ENCODE measurements around the gene RTN4IP1.
"Not testable (repeated sequence)": the region's sequence is repeated elsewhere in the genome, so short reads cannot be mapped to it uniquely, and the experiment has no call there.

RTN4IP1 gene

DNA sequence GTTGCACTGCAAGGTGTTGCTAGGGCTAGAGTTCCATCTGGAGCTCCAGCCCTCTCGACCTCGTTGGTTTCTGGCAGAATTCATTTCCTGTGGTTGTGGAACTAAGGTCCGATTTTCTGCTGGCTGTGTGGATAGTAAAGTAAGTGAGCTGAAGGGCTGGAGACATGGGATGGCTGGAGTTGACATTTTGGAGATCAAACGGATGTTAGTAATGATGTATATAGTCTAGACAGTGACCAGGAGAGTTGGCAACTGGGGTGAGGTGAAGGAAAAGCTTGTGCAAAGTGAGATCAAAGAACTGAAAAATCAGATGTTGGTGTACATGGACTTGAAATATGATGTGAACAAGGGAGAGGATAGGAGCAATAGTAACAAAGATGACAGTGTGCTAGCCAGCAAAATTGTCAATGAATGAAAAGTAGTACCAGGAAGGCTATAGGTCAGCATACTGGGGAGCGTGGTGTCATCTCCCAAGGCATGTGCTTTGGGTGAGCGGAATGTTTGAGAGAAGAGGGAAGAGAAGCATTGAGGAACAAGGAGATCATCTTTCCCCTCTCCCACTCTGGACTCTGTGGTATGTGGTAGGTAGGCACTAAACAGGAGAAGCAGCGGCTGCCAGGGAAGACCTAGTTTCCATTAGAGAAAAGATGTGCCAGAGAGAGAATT lies 7.9 kb upstream of the RTN4IP1 start:
- Histone ChIP-seq H3K4me2 (peak overlapping the region; percentile 60 to 98 (median 78)), H4K20me1 (peaks cover 0 to 51% (median 14%) of the 10 kb centered on the region in 11 experiments; a peak in 15 of 22 replicates), H3K36me3 (peaks cover 13 to 75% (median 44%) of the 10 kb centered on the region in 11 experiments), H3K27ac (peak overlapping the region in 3 of 11 experiments; percentile 13 to 43 (median 23); a peak in 2 of 22 replicates), H3K27me3 (no peaks in the 10 kb centered on the region), H3K4me1 (peaks cover 41 to 53% (median 44%) of the 10 kb centered on the region in 10 experiments), H3K4me3 (peak overlapping the region in 2 of 10 experiments; percentile 1 to 29; a peak in 4 of 20 replicates), H3K9ac (peak overlapping the region in 3 of 11 experiments; percentile 0 to 32 (median 11); a peak in 1 of 22 replicates), H3K9me3 (replicated peaks in 1 of 11) (peaks cover 0 to 15% (median 3%) of the 10 kb centered on the region in 11 experiments; a peak in 8 of 22 replicates)
- TF ChIP-seq Cebpa-rat (IDR thresholded peaks at IDR 0.05): no peak

DNA sequence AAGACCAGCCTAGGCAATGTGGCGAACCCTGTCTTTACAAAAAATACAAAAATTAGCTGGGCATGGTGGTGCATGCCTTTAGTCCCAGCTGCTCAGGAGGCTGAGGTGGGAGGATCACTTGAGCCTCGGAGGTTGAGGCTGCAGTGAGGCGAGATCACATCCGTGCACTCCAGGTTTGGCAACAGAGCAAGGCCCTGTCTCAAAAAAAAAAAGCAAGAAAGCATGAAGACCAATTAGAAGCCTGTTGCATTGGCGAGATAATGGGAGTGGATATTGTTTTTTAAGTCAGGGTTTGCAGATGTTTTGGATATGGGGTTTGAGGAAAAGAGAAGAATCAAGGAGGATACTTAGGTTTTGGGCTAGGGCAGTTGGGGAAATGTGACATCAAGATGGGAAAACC lies 5.3 kb upstream of the RTN4IP1 start:
- Histone ChIP-seq H3K4me1 (peaks cover 40 to 50% (median 45%) of the 10 kb centered on the region in 10 experiments), H4K20me1 (peaks cover 0 to 45% (median 14%) of the 10 kb centered on the region in 11 experiments; a peak in 15 of 22 replicates), H3K27ac (no peak overlapping the region), H3K4me3 (no peak overlapping the region), H3K9ac (no peak overlapping the region), H3K4me2 (no peak overlapping the region), H3K36me3 (peaks cover 0 to 59% (median 24%) of the 10 kb centered on the region in 11 experiments; a peak in 13 of 22 replicates), H3K9me3 (replicated peaks in 1 of 11) (peaks cover 0 to 12% (median 0%) of the 10 kb centered on the region in 11 experiments; a peak in 5 of 22 replicates), H3K27me3 (no peaks in the 10 kb centered on the region)
- no peak for TF ChIP-seq Cebpa-rat (IDR thresholded peaks at IDR 0.05)

DNA sequence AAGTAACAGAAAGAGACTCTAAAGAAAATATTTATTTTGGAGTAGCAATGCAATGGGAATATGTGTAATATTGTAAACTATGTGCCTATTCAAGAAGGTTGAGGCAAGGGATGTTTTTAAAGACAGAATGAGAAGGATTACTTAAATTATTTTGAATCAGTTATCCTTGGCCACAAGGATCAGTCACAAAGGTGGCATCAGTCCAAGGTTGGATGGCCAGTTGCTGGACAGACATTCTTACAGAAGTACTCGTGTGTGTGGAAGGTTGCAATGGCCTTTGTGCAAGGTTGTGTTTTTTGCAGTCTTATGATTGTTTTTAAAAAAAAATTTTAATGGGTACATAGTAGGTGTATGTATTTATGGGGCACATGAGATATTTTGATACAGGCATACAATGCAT lies 2.0 kb upstream of the RTN4IP1 start:
- Histone ChIP-seq H3K9ac (no peak overlapping the region), H3K4me1 (peaks cover 16 to 36% (median 24%) of the 10 kb centered on the region in 10 experiments), H3K36me3 (peaks cover 0 to 46% (median 13%) of the 10 kb centered on the region in 11 experiments; a peak in 11 of 22 replicates), H3K27ac (no peak overlapping the region), H3K27me3 (no peaks in the 10 kb centered on the region), H3K9me3 (replicated peaks in 1 of 11) (peaks cover 0 to 4% (median 0%) of the 10 kb centered on the region in 11 experiments; a peak in 4 of 22 replicates), H4K20me1 (peaks cover 0 to 17% (median 3%) of the 10 kb centered on the region in 11 experiments; a peak in 4 of 22 replicates), H3K4me3 (no peak overlapping the region), H3K4me2 (peak overlapping the region in 1 of 11 experiments; percentile 86; a peak in 1 of 22 replicates)
- TF ChIP-seq Cebpa-rat (IDR thresholded peaks at IDR 0.05): no peak

DNA sequence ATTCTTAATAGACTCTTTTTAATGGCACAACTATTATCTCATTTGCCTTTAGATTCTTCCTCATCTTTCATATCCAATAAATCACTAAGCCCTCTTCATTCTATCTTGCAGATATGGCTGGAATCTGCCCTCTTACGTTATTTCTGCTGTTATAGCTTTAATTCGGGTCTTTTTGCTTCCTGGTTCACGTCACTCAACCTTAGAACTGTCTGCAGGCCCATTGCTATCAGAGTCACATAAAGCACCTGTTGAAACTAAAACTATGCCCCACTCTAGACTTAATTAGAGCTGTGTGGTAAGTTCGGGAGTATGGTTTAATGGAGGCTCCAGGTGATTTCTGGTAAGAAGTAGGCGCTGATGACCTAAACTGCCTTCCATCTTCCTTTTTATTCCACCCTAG lies 1.1 kb upstream of the RTN4IP1 start:
- peak overlapping the region; percentile 68 to 92 (median 82) for H3K4me3 ChIP-seq
- TF ChIP-seq Cebpa-rat (IDR thresholded peaks at IDR 0.05): no peak
- H4K20me1 ChIP-seq: peaks cover 0 to 13% (median 3%) of the 10 kb centered on the region in 11 experiments; a peak in 4 of 22 replicates
- peaks cover 0 to 42% (median 13%) of the 10 kb centered on the region in 11 experiments; a peak in 11 of 22 replicates for H3K36me3 ChIP-seq
- H3K27me3 ChIP-seq: no peaks in the 10 kb centered on the region
- H3K4me1 ChIP-seq: peaks cover 10 to 30% (median 18%) of the 10 kb centered on the region in 10 experiments
- H3K4me2 ChIP-seq: peak overlapping the region; percentile 78 to 95 (median 86)
- peak overlapping the region; percentile 67 to 94 (median 92); a peak in 21 of 22 replicates for H3K27ac ChIP-seq
- H3K9ac ChIP-seq: peak overlapping the region; percentile 82 to 94 (median 92)
- H3K9me3 ChIP-seq (replicated peaks in 1 of 11): peaks cover 0 to 4% (median 0%) of the 10 kb centered on the region in 11 experiments; a peak in 4 of 22 replicates

DNA sequence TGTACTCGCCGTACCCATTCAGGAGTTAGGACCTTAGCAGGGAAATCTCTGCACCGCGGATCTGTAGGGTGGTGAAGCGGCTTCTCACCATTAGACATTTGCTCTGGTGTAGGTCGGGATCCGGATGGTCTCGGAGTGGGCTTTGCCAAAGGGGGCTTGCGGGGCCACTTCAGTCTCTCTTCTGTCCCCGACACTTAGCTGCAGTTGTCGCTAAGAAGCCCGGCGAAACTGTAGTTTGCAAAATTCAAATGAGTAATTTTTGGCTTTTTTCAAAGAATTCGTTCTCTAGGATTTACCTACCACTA lies 513 bp upstream of the RTN4IP1 start:
- H3K36me3 ChIP-seq: peaks cover 0 to 37% (median 12%) of the 10 kb centered on the region in 11 experiments; a peak in 9 of 22 replicates
- H3K9ac ChIP-seq: peak overlapping the region; percentile 82 to 94 (median 92)
- no peak for TF ChIP-seq Cebpa-rat (IDR thresholded peaks at IDR 0.05)
- H3K27me3 ChIP-seq: no peaks in the 10 kb centered on the region
- H3K9me3 ChIP-seq (replicated peaks in 1 of 11): peaks cover 0 to 4% (median 0%) of the 10 kb centered on the region in 11 experiments; a peak in 4 of 22 replicates
- peaks cover 0 to 11% (median 0%) of the 10 kb centered on the region in 11 experiments; a peak in 3 of 22 replicates for H4K20me1 ChIP-seq
- H3K4me2 ChIP-seq: peak overlapping the region; percentile 78 to 95 (median 86)
- peak overlapping the region; percentile 68 to 92 (median 82) for H3K4me3 ChIP-seq
- H3K4me1 ChIP-seq: peaks cover 10 to 29% (median 18%) of the 10 kb centered on the region in 10 experiments
- peak overlapping the region; percentile 67 to 94 (median 92) for H3K27ac ChIP-seq

DNA sequence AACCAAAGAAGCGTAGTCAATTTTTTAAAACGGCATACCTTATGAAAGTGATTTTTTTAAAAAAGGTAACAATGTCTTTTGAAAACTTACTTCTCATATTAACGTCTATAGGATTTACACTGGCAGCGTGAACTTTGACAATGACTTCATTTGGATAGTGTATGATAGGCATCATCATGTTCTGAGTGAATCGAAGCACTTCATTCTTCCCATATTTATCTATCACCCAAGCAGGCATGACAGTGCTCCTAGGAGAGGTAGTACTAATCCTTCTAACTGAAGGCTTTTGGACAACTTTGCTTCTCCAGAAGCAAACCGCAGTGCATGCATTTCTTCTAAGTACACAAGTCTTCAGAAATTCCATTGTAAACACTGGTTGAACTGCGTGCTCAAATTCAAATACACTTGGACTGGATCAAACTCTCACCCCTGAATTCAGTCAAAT lies 618 bp downstream of the RTN4IP1 start:
- H3K27ac ChIP-seq: peak overlapping the region; percentile 67 to 94 (median 92); a peak in 21 of 22 replicates
- H4K20me1 ChIP-seq: peaks cover 0 to under 1% (median 0%) of the 10 kb centered on the region in 11 experiments; a peak in 1 of 22 replicates
- no peak for TF ChIP-seq Cebpa-rat (IDR thresholded peaks at IDR 0.05)
- no peaks in the 10 kb centered on the region for H3K27me3 ChIP-seq
- peak overlapping the region; percentile 82 to 94 (median 92) for H3K9ac ChIP-seq
- peak overlapping the region; percentile 72 to 94 (median 82) for H3K4me2 ChIP-seq
- peaks cover 0 to 25% (median 6%) of the 10 kb centered on the region in 11 experiments; a peak in 6 of 22 replicates for H3K36me3 ChIP-seq
- H3K4me3 ChIP-seq: peak overlapping the region; percentile 68 to 92 (median 82)
- H3K4me1 ChIP-seq: peaks cover 10 to 29% (median 18%) of the 10 kb centered on the region in 10 experiments
- H3K9me3 ChIP-seq (replicated peaks in 1 of 11): peaks cover 0 to 4% (median 0%) of the 10 kb centered on the region in 11 experiments; a peak in 3 of 22 replicates

DNA sequence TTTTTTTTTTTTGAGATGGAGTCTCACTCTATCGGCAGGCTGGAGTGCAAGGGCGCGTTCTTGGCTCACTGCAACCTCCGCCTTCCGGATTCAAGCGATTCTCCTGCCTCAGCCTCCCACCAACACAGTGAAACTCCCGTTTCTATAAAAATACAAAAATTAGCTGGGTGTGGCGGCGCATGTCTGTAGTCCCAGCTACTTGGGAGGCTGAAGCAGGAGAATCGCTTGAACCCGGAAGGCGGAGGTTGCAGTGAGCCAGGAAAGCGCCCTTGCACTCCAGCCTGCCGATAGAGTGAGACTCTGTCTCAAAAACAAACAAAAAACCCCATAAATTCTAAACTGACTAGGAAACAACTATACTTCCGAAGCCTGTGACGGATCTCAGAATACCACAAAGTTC lies 1.5 kb downstream of the RTN4IP1 start:
- peaks cover 10 to 29% (median 18%) of the 10 kb centered on the region in 10 experiments for H3K4me1 ChIP-seq
- H3K4me3 ChIP-seq: peak overlapping the region in 2 of 10 experiments; percentile 68 to 78; a peak in 2 of 20 replicates
- H3K27me3 ChIP-seq, H3K27ac ChIP-seq, H4K20me1 ChIP-seq: not testable (repeated sequence)
- H3K4me2 ChIP-seq: peak overlapping the region; percentile 72 to 94 (median 82)
- H3K9me3 ChIP-seq (replicated peaks in 1 of 11): peaks cover 5 to 11% (median 6%) of the 10 kb centered on the region in 11 experiments
- peaks cover under 1 to 22% (median 12%) of the 10 kb centered on the region in 11 experiments; a peak in 21 of 22 replicates for H3K36me3 ChIP-seq
- peak overlapping the region in 5 of 11 experiments; percentile 88 to 94 (median 92); a peak in 5 of 22 replicates for H3K9ac ChIP-seq

DNA sequence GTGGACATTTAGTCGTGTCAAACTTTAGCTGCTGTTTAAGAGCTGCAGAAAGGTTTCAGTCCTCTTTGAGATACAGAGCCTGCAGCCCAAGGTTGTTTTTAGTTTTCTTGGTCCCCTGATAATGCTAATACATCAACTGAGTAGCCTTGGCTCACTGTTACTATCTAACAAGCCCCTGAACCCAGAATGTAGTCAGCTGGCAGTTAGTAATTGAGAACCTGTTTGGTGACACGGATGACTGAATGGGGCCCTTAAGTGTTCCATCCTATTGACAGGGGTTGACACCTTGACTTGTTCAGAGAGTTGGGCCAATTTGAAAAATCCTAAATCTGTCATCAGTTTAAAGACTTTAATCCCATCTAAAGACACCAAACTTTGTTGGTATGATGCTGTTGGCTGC lies 2.8 kb downstream of the RTN4IP1 start:
- no peak overlapping the region for H3K27ac ChIP-seq
- no peaks in the 10 kb centered on the region for H3K27me3 ChIP-seq
- H3K36me3 ChIP-seq: peaks cover 6 to 18% (median 13%) of the 10 kb centered on the region in 11 experiments
- no peak for TF ChIP-seq Cebpa-rat (IDR thresholded peaks at IDR 0.05)
- peaks cover 10 to 29% (median 18%) of the 10 kb centered on the region in 10 experiments for H3K4me1 ChIP-seq
- peaks cover 10 to 19% (median 14%) of the 10 kb centered on the region in 11 experiments for H3K9me3 ChIP-seq (replicated peaks in 1 of 11)
- no peaks in the 10 kb centered on the region for H4K20me1 ChIP-seq
- peak overlapping the region in 1 of 11 experiments; percentile 14; a peak in 2 of 22 replicates for H3K4me2 ChIP-seq
- no peak overlapping the region for H3K4me3 ChIP-seq
- H3K9ac ChIP-seq: no peak overlapping the region

DNA sequence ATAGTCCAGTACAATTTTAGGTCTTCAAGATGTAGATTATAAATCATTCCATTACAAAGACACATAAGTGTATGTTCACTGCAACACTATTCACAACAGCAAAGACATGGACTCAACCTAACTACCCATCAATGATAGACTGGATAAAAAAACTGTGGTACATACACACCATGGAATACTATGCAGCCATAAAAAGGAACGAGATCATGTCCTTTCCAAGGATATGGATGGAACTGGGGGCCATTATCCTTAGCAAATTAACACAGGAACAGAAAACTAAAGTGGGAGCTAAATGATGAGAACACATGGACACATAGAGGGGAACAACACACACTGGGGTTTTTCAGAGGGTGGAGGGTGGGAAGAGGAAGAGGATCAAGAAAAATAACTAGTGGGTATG lies 6.3 kb downstream of the RTN4IP1 start:
- TF ChIP-seq Cebpa-rat (IDR thresholded peaks at IDR 0.05): no peak
- Histone ChIP-seq H3K27me3 (no peaks in the 10 kb centered on the region), H4K20me1 (no peaks in the 10 kb centered on the region), H3K4me1 (peaks cover 2 to 15% (median 3%) of the 10 kb centered on the region in 10 experiments; a peak in 19 of 20 replicates), H3K4me2 (no peak overlapping the region), H3K27ac (no peak overlapping the region), H3K9ac (no peak overlapping the region), H3K36me3 (peaks cover 9 to 27% (median 17%) of the 10 kb centered on the region in 11 experiments), H3K4me3 (no peak overlapping the region), H3K9me3 (replicated peaks in 1 of 11) (peaks cover 10 to 19% (median 14%) of the 10 kb centered on the region in 11 experiments)

All from BLaER1 treated with 17β-estradiol and CSF1 and Interleukin-3, amounts not matched to agents 10 nM and 100 nM (cell line).